ENCODE data around the gene PAX2. TPM values are rescaled to one million over a fixed set of nuclear protein-coding genes. Genes with fewer than 3 reads are reported as not detected.
A peak's percentile ranks its signal among the peaks of the same experiment; 100 is the strongest.

PAX2 gene
- polyA plus RNA-seq, 4 donors: 0.09 TPM; not detected in 3

- H3K4me1 ChIP-seq (ENCODE audit: control insufficient read depth in 3 of 3, insufficient read depth in 2 of 3, low read depth in 1 of 3, low read length in 2 of 3): no peaks in the 10 kb centered on the region
- peaks cover 0 to 20% (median 3%) of the 10 kb centered on the region in 3 donors for H3K27me3 ChIP-seq (ENCODE audit: control insufficient read depth in 3 of 3, insufficient read depth in 3 of 3, low read length in 3 of 3)
- no peaks in the 10 kb centered on the region for H3K9me3 ChIP-seq (ENCODE audit: control insufficient read depth in 2 of 2, insufficient read depth in 1 of 2, low read depth in 1 of 2, low read length in 1 of 2)
- DNase-seq (no peak), FAIRE-seq (no peak)
- 88 to 89% (median 89%) methylated on average over 4 of the region's 4 CpGs for WGBS, 3 donors
- no peaks in the 10 kb centered on the region for H3K36me3 ChIP-seq (ENCODE audit: control insufficient read depth in 3 of 3, insufficient read depth in 2 of 3, low read depth in 1 of 3, low read length in 3 of 3)
- no peak overlapping the region for H3K4me3 ChIP-seq (ENCODE audit: low read depth in 1 of 3, low read length in 3 of 3)
- H3K27ac ChIP-seq (ENCODE audit: low read depth in 1 of 3, low read length in 2 of 3): no peak overlapping the region
Observed at GRCh38 chr10:100869399-100869798, 124.0 kb downstream of the PAX2 start.

DNA sequence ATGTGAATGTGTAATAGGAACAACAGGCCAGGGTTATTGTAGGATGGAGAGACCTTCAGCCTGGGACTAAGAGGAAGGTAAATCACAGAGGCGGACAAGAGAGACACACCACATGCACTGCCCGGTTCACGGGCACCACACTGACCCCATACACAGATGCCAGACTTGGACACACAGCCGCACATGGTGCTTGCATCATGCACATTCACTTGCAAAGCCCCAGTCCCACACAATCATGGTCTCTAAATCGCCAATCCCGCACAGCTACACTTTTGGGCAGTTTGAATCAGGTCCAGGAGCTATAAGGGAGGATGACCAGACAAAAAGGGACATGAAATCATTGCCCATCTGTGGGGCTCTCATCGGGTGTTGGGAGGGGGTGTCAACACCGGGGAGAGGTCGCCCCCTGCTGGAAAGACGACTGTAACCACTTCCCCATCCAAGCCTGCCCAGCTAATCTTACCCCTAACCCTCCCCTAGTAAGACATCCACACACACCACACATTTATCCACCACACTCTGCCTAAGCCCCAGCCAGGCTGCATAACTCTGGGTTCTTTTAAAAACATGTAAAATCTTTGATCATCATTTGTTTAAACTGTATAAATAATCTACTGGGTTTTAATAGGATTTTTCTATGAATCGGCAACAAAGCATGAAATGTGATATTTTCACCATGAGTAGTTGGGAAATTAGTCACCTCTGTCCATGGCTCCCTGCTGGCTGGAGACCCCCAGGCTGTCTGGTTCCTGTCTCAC, 126.8 kb downstream of the PAX2 start:
- DNase-seq (peak; percentile 21 to 49), FAIRE-seq (no peak)
- H3K4me1 ChIP-seq (ENCODE audit: control insufficient read depth in 3 of 3, insufficient read depth in 2 of 3, low read depth in 1 of 3, low read length in 2 of 3): peaks cover 0 to 15% (median 0%) of the 10 kb centered on the region in 3 donors
- no peaks in the 10 kb centered on the region for H3K36me3 ChIP-seq (ENCODE audit: control insufficient read depth in 3 of 3, insufficient read depth in 2 of 3, low read depth in 1 of 3, low read length in 3 of 3)
- 50 to 57% (median 57%) methylated on average over 11 of the region's 11 CpGs for WGBS, 3 donors
- peaks cover 0 to 3% (median under 1%) of the 10 kb centered on the region in 3 donors for H3K27me3 ChIP-seq (ENCODE audit: control insufficient read depth in 3 of 3, insufficient read depth in 3 of 3, low read length in 3 of 3)
- no peak overlapping the region for H3K27ac ChIP-seq (ENCODE audit: low read depth in 1 of 3, low read length in 2 of 3)
- H3K9me3 ChIP-seq (ENCODE audit: control insufficient read depth in 2 of 2, insufficient read depth in 1 of 2, low read depth in 1 of 2, low read length in 1 of 2): no peaks in the 10 kb centered on the region
- no peak overlapping the region for H3K4me3 ChIP-seq (ENCODE audit: low read depth in 1 of 3, low read length in 3 of 3)

- no peaks in the 10 kb centered on the region for H3K9me3 ChIP-seq (ENCODE audit: control insufficient read depth in 2 of 2, insufficient read depth in 1 of 2, low read depth in 1 of 2, low read length in 1 of 2)
- WGBS, 3 donors: 64 to 78% (median 77%) methylated on average over 7 of the region's 7 CpGs
- no peak overlapping the region for H3K27ac ChIP-seq (ENCODE audit: low read depth in 1 of 3, low read length in 2 of 3)
- no peaks in the 10 kb centered on the region for H3K36me3 ChIP-seq (ENCODE audit: control insufficient read depth in 3 of 3, insufficient read depth in 2 of 3, low read depth in 1 of 3, low read length in 3 of 3)
- no peak overlapping the region for H3K4me3 ChIP-seq (ENCODE audit: low read depth in 1 of 3, low read length in 3 of 3)
- peaks cover 0 to 19% (median 0%) of the 10 kb centered on the region in 3 donors for H3K4me1 ChIP-seq (ENCODE audit: control insufficient read depth in 3 of 3, insufficient read depth in 2 of 3, low read depth in 1 of 3, low read length in 2 of 3)
- FAIRE-seq: no peak
- DNase-seq: no peak
- H3K27me3 ChIP-seq (ENCODE audit: control insufficient read depth in 3 of 3, insufficient read depth in 3 of 3, low read length in 3 of 3): peaks cover 0 to 3% (median 0%) of the 10 kb centered on the region in 3 donors
Observed at GRCh38 chr10:100873146-100873826, 127.9 kb downstream of the PAX2 start.

DNA sequence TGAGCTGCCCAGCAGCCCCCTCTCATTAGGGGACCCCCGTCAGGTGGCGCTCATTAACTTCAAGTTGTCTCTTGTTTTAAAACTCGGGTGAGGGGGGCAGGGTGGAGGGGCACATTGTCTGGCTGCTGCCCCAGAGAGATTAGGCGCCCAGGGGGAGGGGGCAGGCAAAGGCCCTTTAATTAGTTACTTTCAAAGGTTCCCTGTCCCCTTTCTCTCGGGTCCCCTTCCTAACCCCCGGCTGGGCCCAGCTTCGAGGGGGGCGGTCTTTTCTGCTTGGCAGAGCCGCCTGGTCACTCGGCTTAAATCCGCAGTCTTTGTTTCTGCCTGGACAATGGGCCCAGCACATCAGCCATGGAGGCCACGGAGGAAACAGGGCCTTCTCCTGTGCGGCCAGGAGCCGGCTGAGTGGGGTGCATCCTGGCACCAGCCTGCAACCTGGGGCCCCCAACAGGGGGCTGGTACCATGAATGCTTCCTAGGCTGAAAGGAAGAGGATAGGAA, 128.5 kb downstream of the PAX2 start:
- FAIRE-seq (no peak), DNase-seq (no peak)
- H3K9me3 ChIP-seq (ENCODE audit: control insufficient read depth in 2 of 2, insufficient read depth in 1 of 2, low read depth in 1 of 2, low read length in 1 of 2): no peaks in the 10 kb centered on the region
- no peak overlapping the region for H3K4me3 ChIP-seq (ENCODE audit: low read depth in 1 of 3, low read length in 3 of 3)
- peaks cover 0 to 3% (median 0%) of the 10 kb centered on the region in 3 donors for H3K27me3 ChIP-seq (ENCODE audit: control insufficient read depth in 3 of 3, insufficient read depth in 3 of 3, low read length in 3 of 3)
- peaks cover 0 to 20% (median 0%) of the 10 kb centered on the region in 3 donors for H3K4me1 ChIP-seq (ENCODE audit: control insufficient read depth in 3 of 3, insufficient read depth in 2 of 3, low read depth in 1 of 3, low read length in 2 of 3)
- WGBS, 3 donors: 78 to 87% (median 81%) methylated on average over 14 of the region's 14 CpGs
- no peaks in the 10 kb centered on the region for H3K36me3 ChIP-seq (ENCODE audit: control insufficient read depth in 3 of 3, insufficient read depth in 2 of 3, low read depth in 1 of 3, low read length in 3 of 3)
- H3K27ac ChIP-seq (ENCODE audit: low read depth in 1 of 3, low read length in 2 of 3): no peak overlapping the region

- no peak for DNase-seq
- Histone ChIP-seq H3K4me3 (ENCODE audit: low read depth in 1 of 3, low read length in 3 of 3) (no peak overlapping the region), H3K27ac (ENCODE audit: low read depth in 1 of 3, low read length in 2 of 3) (no peak overlapping the region), H3K36me3 (ENCODE audit: control insufficient read depth in 3 of 3, insufficient read depth in 2 of 3, low read depth in 1 of 3, low read length in 3 of 3) (no peaks in the 10 kb centered on the region), H3K27me3 (ENCODE audit: control insufficient read depth in 3 of 3, insufficient read depth in 3 of 3, low read length in 3 of 3) (peaks cover 0 to 3% (median 0%) of the 10 kb centered on the region in 3 donors), H3K4me1 (ENCODE audit: control insufficient read depth in 3 of 3, insufficient read depth in 2 of 3, low read depth in 1 of 3, low read length in 2 of 3) (peaks cover 0 to 20% (median 0%) of the 10 kb centered on the region in 3 donors), H3K9me3 (ENCODE audit: control insufficient read depth in 2 of 2, insufficient read depth in 1 of 2, low read depth in 1 of 2, low read length in 1 of 2) (no peaks in the 10 kb centered on the region)
- no peak for FAIRE-seq
- 77 to 82% (median 78%) methylated on average over 19 to 20 of the region's 20 CpGs for WGBS, 3 donors
Observed at GRCh38 chr10:100874702-100875483, 129.5 kb downstream of the PAX2 start.

GRCh38 chr10:100875484-100876166, 130.2 kb downstream of the PAX2 start:
- H3K9me3 ChIP-seq (ENCODE audit: control insufficient read depth in 2 of 2, insufficient read depth in 1 of 2, low read depth in 1 of 2, low read length in 1 of 2): no peaks in the 10 kb centered on the region
- peaks cover 0 to 3% (median 0%) of the 10 kb centered on the region in 3 donors for H3K27me3 ChIP-seq (ENCODE audit: control insufficient read depth in 3 of 3, insufficient read depth in 3 of 3, low read length in 3 of 3)
- no peak overlapping the region for H3K4me3 ChIP-seq (ENCODE audit: low read depth in 1 of 3, low read length in 3 of 3)
- no peak for FAIRE-seq
- no peak overlapping the region for H3K27ac ChIP-seq (ENCODE audit: low read depth in 1 of 3, low read length in 2 of 3)
- no peak for DNase-seq
- H3K36me3 ChIP-seq (ENCODE audit: control insufficient read depth in 3 of 3, insufficient read depth in 2 of 3, low read depth in 1 of 3, low read length in 3 of 3): no peaks in the 10 kb centered on the region
- 26 to 56% (median 31%) methylated on average over 5 of the region's 5 CpGs for WGBS, 3 donors
- H3K4me1 ChIP-seq (ENCODE audit: control insufficient read depth in 3 of 3, insufficient read depth in 2 of 3, low read depth in 1 of 3, low read length in 2 of 3): peaks cover 0 to 20% (median 0%) of the 10 kb centered on the region in 3 donors

- H3K36me3 ChIP-seq (ENCODE audit: control insufficient read depth in 3 of 3, insufficient read depth in 2 of 3, low read depth in 1 of 3, low read length in 3 of 3): no peaks in the 10 kb centered on the region
- no peak for FAIRE-seq
- peaks cover 0 to 3% (median 0%) of the 10 kb centered on the region in 3 donors for H3K27me3 ChIP-seq (ENCODE audit: control insufficient read depth in 3 of 3, insufficient read depth in 3 of 3, low read length in 3 of 3)
- H3K9me3 ChIP-seq (ENCODE audit: control insufficient read depth in 2 of 2, insufficient read depth in 1 of 2, low read depth in 1 of 2, low read length in 1 of 2): no peaks in the 10 kb centered on the region
- 35 to 53% (median 37%) methylated on average over 24 of the region's 24 CpGs for WGBS, 3 donors
- H3K4me3 ChIP-seq (ENCODE audit: low read depth in 1 of 3, low read length in 3 of 3): no peak overlapping the region
- H3K27ac ChIP-seq (ENCODE audit: low read depth in 1 of 3, low read length in 2 of 3): no peak overlapping the region
- no peak for DNase-seq
- H3K4me1 ChIP-seq (ENCODE audit: control insufficient read depth in 3 of 3, insufficient read depth in 2 of 3, low read depth in 1 of 3, low read length in 2 of 3): peaks cover 0 to 32% (median 0%) of the 10 kb centered on the region in 3 donors
Observed at GRCh38 chr10:100876585-100877460, 131.4 kb downstream of the PAX2 start.

Measured in small intestine (tissue), 7 donors.